Caco-2 (cell line): ENCODE measurements around the gene GPR17. TPM values are rescaled to one million over a fixed set of nuclear protein-coding genes. Genes with fewer than 3 reads are reported as not detected.

Experiments used
- BruUV-seq: library from RNA; stranded (reverse); fragments of 400-500 nt; replicated peaks from 2 replicates; lab custom pipeline; 2021; lab: Mats Ljungman, UMichigan
- CTCF ChIA-PET: fragments of 300-600 bp; sonication (Branson Sonifier 250); formaldehyde crosslinking; loops from one replicate; lab custom pipeline; 2022; ENCODE audit warnings: antibody characterized with exemption; lab: Charles Lee
- POLR2A ChIA-PET: fragments of 300-600 bp; sonication (Branson Sonifier 250); formaldehyde crosslinking; loops from one replicate; lab custom pipeline; 2022; ENCODE audit warnings: antibody characterized with exemption; lab: Charles Lee
- DNase-seq, 2 experiments: peaks; one replicate each; pipeline versions ENCODE4 v3.0.0 to v3.0.0-alpha.2; 2020 to 2022
- H3K27me3 ChIP-seq: replicated peaks from 2 replicates; pipeline ENCODE4 v1.6.0; 2011; ENCODE audit warnings: low read length; ENCODE audit not compliant: control insufficient read depth, insufficient read depth
- H3K36me3 ChIP-seq: 2 replicates; pipeline ENCODE4 v1.5.1; 2011; ENCODE audit warnings: low read length; ENCODE audit not compliant: control insufficient read depth, insufficient read depth
- H3K4me1 ChIP-seq: fragments of 250-450 bp; sonication (Bioruptor Pico); 2 replicates; pipeline ENCODE4 v1.5.1; 2020; ENCODE audit warnings: mild to moderate bottlenecking
- H3K4me3 ChIP-seq: 2 replicates; pipeline ENCODE4 v1.5.1; 2011; ENCODE audit warnings: low read depth, mild to moderate bottlenecking, control low read depth, low read length
- H3K9me3 ChIP-seq: fragments of 250-450 bp; sonication (Bioruptor Pico); 2 replicates; pipeline ENCODE4 v1.5.1; 2020; ENCODE audit warnings: mild to moderate bottlenecking, moderate library complexity
- H3K27ac Mint-ChIP-seq: one replicate; pipeline ENCODE4 v1.8.0; 2022; ENCODE audit warnings: mixed read lengths; ENCODE audit not compliant: unreplicated experiment
- H3K27me3 Mint-ChIP-seq: one replicate; pipeline ENCODE4 v1.8.0; 2022; ENCODE audit warnings: mixed read lengths; ENCODE audit not compliant: insufficient read depth, unreplicated experiment
- H3K36me3 Mint-ChIP-seq: one replicate; pipeline ENCODE4 v1.8.0; 2022; ENCODE audit warnings: mild to moderate bottlenecking, mixed read lengths; ENCODE audit not compliant: insufficient read depth, unreplicated experiment
- H3K4me1 Mint-ChIP-seq: one replicate; pipeline ENCODE4 v1.8.0; 2022; ENCODE audit warnings: low read depth, mixed read lengths; ENCODE audit not compliant: unreplicated experiment
- H3K4me3 Mint-ChIP-seq: one replicate; pipeline ENCODE4 v1.8.0; 2022; ENCODE audit warnings: mild to moderate bottlenecking, moderate library complexity, mixed read lengths; ENCODE audit not compliant: unreplicated experiment
- H3K9me3 Mint-ChIP-seq: one replicate; pipeline ENCODE4 v1.8.0; 2022; ENCODE audit warnings: mixed read lengths; ENCODE audit not compliant: unreplicated experiment
- CTCF ChIP-seq, 2 experiments: fragments of 200-600 bp in 1 of 2; IDR thresholded peaks; 1 replicate in 1 of 2; 2 replicates in 1 of 2; pipeline versions ENCODE4 v1.5.1 to v1.8.0; 2011 to 2022; ENCODE audit warnings: antibody characterized with exemption in 1 of 2, control low read depth in 1 of 2, inconsistent platforms in 1 of 2, low read depth in 1 of 2, low read length in 1 of 2, mild to moderate bottlenecking in 1 of 2, moderate library complexity in 1 of 2; ENCODE audit not compliant: insufficient read depth in 1 of 2, severe bottlenecking in 1 of 2, unreplicated experiment in 1 of 2
- intact Hi-C: fragments of 100-400 bp; cut with micrococcal nuclease; formaldehyde crosslinking; loops from one replicate; pipeline ENCODE4 v1.10.0; 2022; ENCODE audit not compliant: unreplicated experiment
- total RNA-seq: library from RNA; stranded (reverse); gene quantifications from 2 replicates; pipeline ENCODE4 v1.2.3, GENCODE V29; 2022

Gene GPR17
- total RNA-seq, 1 experiment from 2014 or later: not detected

DNA sequence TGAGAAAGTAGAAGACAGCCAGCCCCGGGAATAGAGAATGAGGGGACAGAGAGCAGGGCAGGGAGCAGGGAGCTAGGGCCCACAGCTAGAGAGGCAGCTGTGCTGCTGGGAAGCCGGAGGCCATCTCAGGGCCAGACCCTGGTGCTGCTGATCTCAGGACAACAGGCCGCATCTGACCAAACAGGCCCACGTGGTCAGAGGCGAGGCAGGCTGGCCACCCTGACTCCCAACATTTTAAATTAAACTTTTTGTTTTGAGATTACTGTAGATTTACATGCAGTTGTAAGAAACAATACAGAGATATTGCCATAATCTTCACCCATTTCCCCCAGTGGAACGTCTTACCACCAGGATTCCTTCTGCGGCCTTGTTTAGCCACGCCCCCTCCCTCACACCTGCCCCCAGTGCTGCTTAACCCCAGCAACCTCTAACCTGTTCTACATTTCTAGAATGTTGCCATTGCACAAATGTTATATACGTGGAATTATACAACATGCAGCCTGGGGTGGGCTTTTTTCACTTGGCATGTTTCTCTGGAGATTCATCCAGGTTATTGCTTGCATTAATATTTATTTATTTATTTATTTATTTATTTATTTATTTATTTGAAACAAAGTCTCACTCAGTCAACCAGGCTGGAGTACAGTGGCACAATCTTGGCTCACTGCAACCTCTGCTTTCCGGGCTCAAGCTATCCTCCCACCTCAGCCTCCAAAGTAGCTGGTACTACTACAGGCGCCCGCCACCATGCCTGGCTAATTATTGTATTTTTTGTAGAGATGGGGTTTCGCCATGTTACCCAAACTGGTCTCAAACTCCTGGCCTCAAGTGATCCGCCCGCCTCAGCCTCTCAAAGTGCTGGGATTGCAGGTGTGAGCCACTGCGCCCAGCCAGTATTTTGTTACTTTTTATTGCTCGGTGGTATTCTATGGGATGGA is 48.6 kb upstream of the GPR17 start:
- Mint-ChIP-seq H3K4me3 (no peak overlapping the region), H3K9me3 (peaks cover 7% of the 10 kb centered on the region)

GRCh38 chr2:127597984-127598380 is 48.0 kb upstream of the GPR17 start:
- Mint-ChIP-seq H3K9me3 (peaks cover 8% of the 10 kb centered on the region), H3K36me3 (no peaks in the 10 kb centered on the region), H3K27ac (no peak overlapping the region), H3K27me3 (peaks cover 7% of the 10 kb centered on the region), H3K4me3 (no peak overlapping the region), H3K4me1 (no peaks in the 10 kb centered on the region)
- no peak for DNase-seq
- TF ChIP-seq CTCF (IDR thresholded peaks at IDR 0.05; ENCODE audit: insufficient read depth in 1 of 2, low read depth in 1 of 2, low read length in 1 of 2, severe bottlenecking in 1 of 2, unreplicated experiment in 1 of 2): no peak
- CTCF ChIA-PET: no interaction called here
- Histone ChIP-seq H3K4me3 (no peak overlapping the region), H3K4me1 (no peaks in the 10 kb centered on the region), H3K9me3 (0 out of 2 replicates have a peak, but pooled peaks cover 5% of the 10 kb centered on the region), H3K27me3 (no peaks in the 10 kb centered on the region), H3K36me3 (no peaks in the 10 kb centered on the region)
- POLR2A ChIA-PET: no interaction called here
- intact Hi-C loops: no loop called here
- no TSS peak for BruUV-seq

More for the DNA sequence above, 48.6 kb upstream of the GPR17 start:
- peaks cover 7% of the 10 kb centered on the region for H3K27me3 Mint-ChIP-seq
- no peak for TF ChIP-seq CTCF (IDR thresholded peaks at IDR 0.05; ENCODE audit: insufficient read depth in 1 of 2, low read depth in 1 of 2, low read length in 1 of 2, severe bottlenecking in 1 of 2, unreplicated experiment in 1 of 2)
- no peak overlapping the region for H3K27ac Mint-ChIP-seq
- Histone ChIP-seq H3K9me3 (0 out of 2 replicates have a peak, but pooled peaks cover 5% of the 10 kb centered on the region), H3K4me3 (no peak overlapping the region), H3K36me3 (no peaks in the 10 kb centered on the region), H3K27me3 (no peaks in the 10 kb centered on the region), H3K4me1 (no peaks in the 10 kb centered on the region)
- no peak for DNase-seq
- no peaks in the 10 kb centered on the region for H3K36me3 Mint-ChIP-seq
- CTCF ChIA-PET: no interaction called here
- BruUV-seq: no TSS peak
- no peaks in the 10 kb centered on the region for H3K4me1 Mint-ChIP-seq
- POLR2A ChIA-PET: no interaction called here
- intact Hi-C loops: no loop called here

GRCh38 chr2:127598711-127599110 is 47.2 kb upstream of the GPR17 start:
- Histone ChIP-seq H3K27me3 (no peaks in the 10 kb centered on the region), H3K36me3 (no peaks in the 10 kb centered on the region), H3K4me1 (no peaks in the 10 kb centered on the region), H3K4me3 (no peak overlapping the region), H3K9me3 (0 out of 2 replicates have a peak, but pooled peaks cover 5% of the 10 kb centered on the region)
- TF ChIP-seq CTCF (IDR thresholded peaks at IDR 0.05; ENCODE audit: insufficient read depth in 1 of 2, low read depth in 1 of 2, low read length in 1 of 2, severe bottlenecking in 1 of 2, unreplicated experiment in 1 of 2): no peak
- no TSS peak for BruUV-seq
- Mint-ChIP-seq H3K36me3 (no peaks in the 10 kb centered on the region), H3K27me3 (peaks cover 7% of the 10 kb centered on the region), H3K4me3 (no peak overlapping the region), H3K27ac (no peak overlapping the region), H3K9me3 (peaks cover 8% of the 10 kb centered on the region), H3K4me1 (no peaks in the 10 kb centered on the region)
- no peak for DNase-seq
- CTCF ChIA-PET: no interaction called here
- intact Hi-C loops: no loop called here
- POLR2A ChIA-PET: no interaction called here
